Karpas-422 (cell line): ENCODE measurements around the gene HNRNPA3. TPM values are rescaled to one million over a fixed set of nuclear protein-coding genes. Genes with fewer than 3 reads are reported as not detected.

Experiments
- DNase-seq: peaks from one replicate; pipeline ENCODE4 v3.0.0-alpha.2; 2015
- H2AFZ ChIP-seq: fragments of 200-600 bp; sonication (generic); 2 replicates; pipeline ENCODE4 v1.6.1; 2014; ENCODE audit warnings: antibody characterized with exemption, low read length, mixed read lengths
- H3K27ac ChIP-seq: fragments of 200-600 bp; sonication (generic); 2 replicates; pipeline ENCODE4 v1.5.1; 2014; ENCODE audit warnings: mild to moderate bottlenecking, low read length, moderate library complexity
- H3K27me3 ChIP-seq: fragments of 200-600 bp; sonication (generic); 2 replicates; pipeline ENCODE4 v1.6.1; 2014; ENCODE audit warnings: low read length, mixed read lengths
- H3K36me3 ChIP-seq: fragments of 200-600 bp; sonication (generic); 2 replicates; pipeline ENCODE4 v1.6.1; 2014; ENCODE audit warnings: low read length, mixed read lengths; ENCODE audit not compliant: insufficient read depth
- H3K4me1 ChIP-seq: fragments of 200-600 bp; sonication (generic); 2 replicates; pipeline ENCODE4 v1.6.1; 2014; ENCODE audit warnings: mild to moderate bottlenecking, low read length, mixed read lengths
- H3K4me2 ChIP-seq: fragments of 200-600 bp; sonication (generic); 2 replicates; pipeline ENCODE4 v1.6.1; 2014; ENCODE audit warnings: low read length, low read depth, mild to moderate bottlenecking; ENCODE audit not compliant: poor library complexity, severe bottlenecking
- H3K4me3 ChIP-seq: fragments of 200-600 bp; sonication (generic); 2 replicates; pipeline ENCODE4 v1.5.1; 2014; ENCODE audit warnings: mild to moderate bottlenecking, antibody characterized with exemption, low read length, mixed read lengths
- H3K79me2 ChIP-seq: fragments of 200-600 bp; sonication (generic); 2 replicates; pipeline ENCODE4 v1.6.1; 2014; ENCODE audit warnings: mild to moderate bottlenecking, low read length, mixed read lengths
- H3K9ac ChIP-seq: fragments of 200-600 bp; sonication (generic); 2 replicates; pipeline ENCODE4 v1.6.0; 2014; ENCODE audit warnings: low read length
- H3K9me2 ChIP-seq: fragments of 200-600 bp; sonication (generic), shearing (Covaris generic); replicated peaks from 2 replicates; pipeline ENCODE4 v1.6.0; 2014; ENCODE audit warnings: mild to moderate bottlenecking, low read length, moderate library complexity; ENCODE audit not compliant: insufficient read depth
- H3K9me3 ChIP-seq: fragments of 300-700, 200-600 bp; sonication (generic); 2 replicates; pipeline ENCODE4 v1.6.1; 2014; ENCODE audit warnings: low read length, mixed read lengths
- H4K20me1 ChIP-seq: fragments of 200-600 bp; sonication (generic); 2 replicates; pipeline ENCODE4 v1.6.1; 2014; ENCODE audit warnings: mild to moderate bottlenecking, antibody characterized with exemption, low read length, low read depth; ENCODE audit not compliant: insufficient read depth
- total RNA-seq: library from RNA; depleted of rRNA; stranded (reverse); fragments of >200 nt; shearing (Covaris generic); gene quantifications from 2 replicates; pipeline ENCODE4 v1.2.3, GENCODE V29; 2014; ENCODE audit warnings: low replicate concordance

The HNRNPA3 gene
- total RNA-seq, 1 experiment from 2014 or later, result 51.7 TPM

DNA sequence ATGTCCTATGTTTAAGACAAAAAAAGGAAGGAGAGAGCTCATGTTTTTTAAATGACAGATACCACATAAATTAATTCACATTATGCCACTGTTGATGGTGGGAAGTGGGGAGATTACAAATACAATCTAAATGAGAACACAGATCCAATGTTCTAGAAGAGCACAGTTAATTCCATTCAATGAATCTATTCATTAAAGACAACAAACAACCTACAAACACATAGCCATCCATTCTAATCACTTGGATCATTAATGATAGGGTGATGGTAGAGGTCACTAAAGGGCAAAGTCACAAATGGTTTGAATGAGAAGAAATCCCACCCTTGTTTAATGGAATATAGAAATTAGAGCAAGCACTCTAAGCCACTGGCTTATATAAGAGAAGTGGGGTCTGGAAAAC is 21.7 kb downstream of the HNRNPA3 start:
- no peak overlapping the region for H3K27ac ChIP-seq

DNA sequence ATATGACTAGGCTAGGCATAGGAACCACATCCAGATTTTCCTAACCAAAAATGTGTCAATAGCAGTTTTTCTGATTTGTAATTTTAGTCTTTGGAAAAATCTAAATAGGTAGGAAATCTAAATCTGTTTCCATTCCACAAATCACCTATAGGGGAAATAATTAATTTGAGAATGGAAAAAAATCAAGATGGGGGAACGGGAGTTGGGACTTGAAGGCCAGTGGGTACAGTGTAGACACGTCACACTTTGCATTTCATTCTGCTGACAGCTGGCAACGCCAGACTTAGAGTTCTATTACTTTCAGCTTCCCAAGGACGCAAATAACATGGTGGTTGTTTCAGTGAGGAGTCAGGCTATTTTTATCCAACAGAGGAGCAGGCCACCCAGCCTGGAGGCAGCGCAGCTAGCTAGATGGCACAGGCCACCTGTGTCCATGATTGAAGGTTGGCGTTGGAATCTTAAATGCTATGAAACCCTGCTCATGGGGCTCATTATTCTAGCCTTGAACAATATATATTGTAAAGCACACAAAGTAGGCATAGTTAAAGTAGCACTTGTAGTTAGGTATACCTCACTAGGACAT is 23.4 kb downstream of the HNRNPA3 start:
- Histone ChIP-seq H3K4me1 (peaks cover 40% of the 10 kb centered on the region), H3K36me3 (peaks cover 52% of the 10 kb centered on the region), H3K9ac (no peak overlapping the region), H3K9me2 (no peaks in the 10 kb centered on the region), H3K27me3 (no peaks in the 10 kb centered on the region), H3K4me3 (no peak overlapping the region), H3K9me3 (no peaks in the 10 kb centered on the region), H3K27ac (no peak overlapping the region), H2AFZ (no peak overlapping the region), H3K79me2 (peaks cover 83% of the 10 kb centered on the region), H4K20me1 (peaks cover 23% of the 10 kb centered on the region; the same call in 1 of the 2 replicates), H3K4me2 (no peak overlapping the region)
- no peak for DNase-seq

More for the DNA sequence above, 21.7 kb downstream of the HNRNPA3 start:
- DNase-seq, result no peak
- no peak overlapping the region for H2AFZ ChIP-seq
- H4K20me1 ChIP-seq, result peaks cover 23% of the 10 kb centered on the region; the same call in 1 of the 2 replicates
- H3K79me2 ChIP-seq, result peaks cover 71% of the 10 kb centered on the region
- H3K9me2 ChIP-seq, result no peaks in the 10 kb centered on the region
- no peaks in the 10 kb centered on the region for H3K9me3 ChIP-seq
- peaks cover 64% of the 10 kb centered on the region for H3K36me3 ChIP-seq
- no peaks in the 10 kb centered on the region for H3K27me3 ChIP-seq
- H3K4me3 ChIP-seq, result no peak overlapping the region
- H3K9ac ChIP-seq, result no peak overlapping the region
- no peak overlapping the region for H3K4me2 ChIP-seq
- peaks cover 40% of the 10 kb centered on the region for H3K4me1 ChIP-seq

DNA sequence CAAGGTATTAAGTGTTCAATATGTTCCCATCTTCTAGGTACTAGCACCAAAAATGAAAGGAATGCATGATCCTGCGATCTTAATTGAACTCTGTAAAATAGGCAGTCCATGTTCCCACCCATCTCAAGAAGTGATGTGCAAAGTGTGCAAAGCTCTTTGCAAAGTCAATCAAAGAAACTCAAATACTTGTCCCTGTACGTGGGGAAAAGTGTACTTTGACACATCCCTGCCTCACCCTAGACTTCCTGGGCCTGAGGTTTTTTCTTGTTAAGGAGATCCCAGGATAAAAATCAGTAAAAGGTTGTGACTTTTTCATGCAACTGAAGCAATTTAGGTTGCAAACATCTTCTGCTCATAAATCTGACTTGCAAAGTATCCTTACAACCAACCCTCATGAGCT is 25.3 kb downstream of the HNRNPA3 start:
- DNase-seq, result no peak
- Histone ChIP-seq H3K4me2 (no peak overlapping the region), H3K27ac (peak overlapping the region; percentile 95), H3K4me3 (no peak overlapping the region), H2AFZ (no peak overlapping the region), H3K27me3 (no peaks in the 10 kb centered on the region), H3K4me1 (peaks cover 48% of the 10 kb centered on the region), H3K9me2 (no peaks in the 10 kb centered on the region), H3K36me3 (peaks cover 41% of the 10 kb centered on the region), H3K79me2 (peaks cover 94% of the 10 kb centered on the region), H3K9me3 (no peaks in the 10 kb centered on the region), H4K20me1 (peaks cover 23% of the 10 kb centered on the region; the same call in 1 of the 2 replicates), H3K9ac (no peak overlapping the region)

DNA sequence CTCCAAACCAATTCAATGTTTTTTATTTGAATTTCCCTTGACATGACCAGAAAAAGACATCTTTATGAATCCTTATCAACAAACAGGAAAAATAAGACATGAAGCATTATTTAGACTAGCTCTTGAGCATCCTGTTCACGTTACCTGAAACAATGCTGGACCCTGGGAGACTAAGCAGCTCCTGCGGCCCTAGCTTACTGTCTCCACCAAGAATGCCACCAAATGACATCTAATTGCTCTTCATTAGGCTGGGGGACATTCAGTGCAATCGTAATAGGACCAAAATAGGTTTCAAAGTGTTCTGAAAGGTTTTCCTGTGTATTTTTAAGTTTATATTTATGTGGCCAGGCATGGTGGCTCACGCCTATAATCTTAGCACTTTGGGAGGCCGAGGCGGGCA is 26.5 kb downstream of the HNRNPA3 start:
- Histone ChIP-seq H3K9me3 (no peaks in the 10 kb centered on the region), H3K36me3 (peaks cover 30% of the 10 kb centered on the region), H3K4me2 (no peak overlapping the region), H3K4me3 (no peak overlapping the region), H4K20me1 (peaks cover 23% of the 10 kb centered on the region; the same call in 1 of the 2 replicates), H2AFZ (no peak overlapping the region), H3K9me2 (no peaks in the 10 kb centered on the region), H3K27ac (peak overlapping the region; percentile 95), H3K9ac (no peak overlapping the region), H3K4me1 (peaks cover 59% of the 10 kb centered on the region), H3K79me2 (peaks cover 98% of the 10 kb centered on the region), H3K27me3 (no peaks in the 10 kb centered on the region)
- DNase-seq, result no peak

DNA sequence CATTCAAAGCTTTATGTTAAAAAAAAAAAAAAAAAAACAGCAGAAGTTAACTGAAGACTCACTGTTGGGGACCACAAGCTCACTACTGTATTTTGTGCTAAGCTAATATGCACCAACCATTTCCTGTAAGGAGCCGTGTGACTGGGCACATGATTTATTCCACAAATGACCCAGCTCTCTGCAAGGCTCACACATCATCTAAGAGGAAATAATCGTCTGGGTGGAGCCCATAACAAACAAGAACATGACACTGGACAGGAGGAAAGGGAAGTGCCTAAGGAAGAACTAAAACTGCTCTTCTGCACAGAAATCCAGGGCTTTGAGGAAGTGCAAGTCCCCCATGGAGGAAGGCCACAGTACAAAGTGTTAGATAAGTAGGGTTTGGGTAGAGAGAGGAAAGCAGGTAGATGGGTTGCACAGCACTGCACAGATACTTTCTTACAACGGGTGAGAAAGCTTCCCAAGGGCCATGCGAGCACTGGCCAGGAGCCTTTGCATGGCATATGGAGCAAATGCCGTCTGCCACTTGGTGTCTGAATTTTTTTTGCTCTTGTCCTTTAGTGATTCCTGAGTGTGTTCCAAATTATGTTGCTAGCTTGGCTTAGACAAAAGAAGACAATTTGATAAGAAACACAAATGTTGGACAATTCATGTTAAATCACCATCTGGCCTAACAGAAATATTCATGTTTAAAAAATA is 27.5 kb downstream of the HNRNPA3 start:
- Histone ChIP-seq H3K9me2 (no peaks in the 10 kb centered on the region), H3K27ac (peak overlapping the region; percentile 95), H3K4me2 (peak overlapping the region; percentile 53), H3K9me3 (no peaks in the 10 kb centered on the region), H4K20me1 (peaks cover 18% of the 10 kb centered on the region; the same call in 1 of the 2 replicates), H2AFZ (no peak overlapping the region), H3K27me3 (no peaks in the 10 kb centered on the region), H3K36me3 (peaks cover 25% of the 10 kb centered on the region), H3K4me1 (peaks cover 69% of the 10 kb centered on the region), H3K9ac (peak overlapping the region; percentile 40), H3K79me2 (peaks cover 100% of the 10 kb centered on the region), H3K4me3 (0 out of 2 replicates have a peak overlapping the region, but pooled peaks have one; percentile 0)
- DNase-seq, result peak; percentile 71

DNA sequence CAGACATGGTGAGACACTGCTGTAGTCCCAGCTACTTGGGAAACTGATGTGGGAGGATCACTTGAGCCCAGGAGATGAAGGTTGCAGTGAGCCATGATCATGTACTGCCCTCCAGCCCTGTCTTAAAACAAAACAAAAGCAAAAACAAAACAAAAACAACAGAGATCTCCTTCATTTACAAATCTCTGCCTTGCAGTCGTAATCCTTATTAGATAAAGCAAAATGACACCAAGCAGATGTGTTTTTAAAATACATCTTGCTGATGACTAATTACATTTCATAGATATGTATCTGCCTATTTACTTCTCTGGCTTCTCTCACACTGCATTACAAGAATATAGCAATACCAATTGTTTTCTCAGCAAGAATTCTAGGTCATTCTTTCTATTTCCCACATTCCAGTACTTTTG is 29.1 kb downstream of the HNRNPA3 start:
- Histone ChIP-seq H2AFZ (no peak overlapping the region), H3K9ac (peak overlapping the region; percentile 47), H3K4me3 (0 out of 2 replicates have a peak overlapping the region, but pooled peaks have one; percentile 17)

DNA sequence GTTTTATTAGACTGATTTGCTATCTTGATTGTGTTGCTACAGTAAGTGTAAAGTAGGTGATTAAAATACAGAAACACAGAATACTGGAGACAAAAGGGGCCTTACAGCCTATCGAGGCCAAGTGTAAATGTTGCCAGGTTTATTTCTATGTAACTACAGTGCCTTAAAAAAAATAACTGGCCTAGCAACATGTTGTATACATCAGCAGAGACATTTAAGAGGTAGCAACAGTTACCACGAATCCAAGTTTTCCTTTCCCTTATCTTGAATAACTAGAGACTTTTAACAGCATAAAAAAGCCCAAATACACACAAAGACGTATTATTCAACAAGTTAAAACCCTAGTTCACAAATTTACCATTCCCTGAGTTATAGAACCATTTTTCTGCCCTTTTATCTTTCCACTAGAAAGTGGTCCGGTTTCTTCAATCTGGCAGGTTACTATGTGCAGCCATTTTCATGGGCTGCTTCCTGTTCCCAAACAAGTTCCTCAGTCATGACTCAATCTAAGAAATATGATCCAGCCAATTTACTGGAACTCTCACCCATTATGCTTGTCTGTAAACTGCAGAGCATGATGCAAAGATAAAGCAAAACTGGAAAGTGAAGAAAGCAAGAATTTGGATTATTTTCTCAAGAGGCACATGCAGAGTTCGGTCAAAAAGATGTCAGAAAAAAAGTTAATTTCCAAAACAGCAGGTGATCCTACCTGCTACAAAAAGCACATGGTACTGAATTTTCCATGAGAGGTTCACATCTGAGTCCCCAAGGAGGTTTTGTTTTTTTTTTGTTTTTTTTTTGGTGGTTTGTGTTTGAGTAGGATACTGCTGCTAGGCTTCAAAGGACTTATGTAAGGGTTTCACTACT is 29.8 kb downstream of the HNRNPA3 start:
- H3K4me3 ChIP-seq, result peak overlapping the region; percentile 27; the same call in 1 of the 2 replicates
- H3K4me2 ChIP-seq, result peak overlapping the region; percentile 53
- no peaks in the 10 kb centered on the region for H3K27me3 ChIP-seq
- peak overlapping the region; percentile 47 for H3K9ac ChIP-seq
- H2AFZ ChIP-seq, result no peak overlapping the region
- peaks cover 22% of the 10 kb centered on the region for H3K36me3 ChIP-seq
- H3K4me1 ChIP-seq, result peaks cover 92% of the 10 kb centered on the region
- peaks cover 100% of the 10 kb centered on the region for H3K79me2 ChIP-seq
- peaks cover 9% of the 10 kb centered on the region; the same call in 1 of the 2 replicates for H4K20me1 ChIP-seq
- H3K9me3 ChIP-seq, result no peaks in the 10 kb centered on the region
- H3K9me2 ChIP-seq, result no peaks in the 10 kb centered on the region
- DNase-seq, result no peak
- peak overlapping the region; percentile 95 for H3K27ac ChIP-seq

More for the DNA sequence above, 29.1 kb downstream of the HNRNPA3 start:
- no peak for DNase-seq
- Histone ChIP-seq H3K9me3 (no peaks in the 10 kb centered on the region), H3K4me2 (peak overlapping the region; percentile 53), H4K20me1 (peaks cover 13% of the 10 kb centered on the region; the same call in 1 of the 2 replicates), H3K4me1 (peaks cover 86% of the 10 kb centered on the region), H3K27ac (peak overlapping the region; percentile 95), H3K79me2 (peaks cover 100% of the 10 kb centered on the region), H3K9me2 (no peaks in the 10 kb centered on the region), H3K27me3 (no peaks in the 10 kb centered on the region), H3K36me3 (peaks cover 25% of the 10 kb centered on the region)
